A549 (cell line): Measurements from ENCODE around the gene LASP1NB.

Experiments used
- CTCF ChIP-seq: fragments of >200 bp; sonication (Bioruptor Twin); formaldehyde crosslinking; IDR thresholded peaks from 3 replicates; pipeline ENCODE4 v1.5.1; 2016
- EP300 ChIP-seq, 2 experiments: fragments of >200 bp; sonication (Bioruptor Twin); formaldehyde crosslinking; IDR thresholded peaks; 2 replicates in 1 of 2; 3 replicates in 1 of 2; pipeline ENCODE4 v1.6.1; 2016 to 2017
- ESRRA ChIP-seq: fragments of 150-350 bp; IDR thresholded peaks from 2 replicates; pipeline ENCODE4 v1.6.1; 2014; ENCODE audit warnings: mild to moderate bottlenecking, low read length, borderline replicate concordance
- HOXA7 ChIP-seq: fragments of 250-450 bp; sonication (Bioruptor Pico); IDR thresholded peaks from 2 replicates; pipeline ENCODE4 v1.5.0; 2020; ENCODE audit warnings: mild to moderate bottlenecking, moderate library complexity
- POLR2A ChIP-seq: IDR thresholded peaks from 2 replicates; pipeline ENCODE4 v1.6.1; 2012; ENCODE audit warnings: mild to moderate bottlenecking, low read length
- REST ChIP-seq: fragments of 200-600 bp; sonication (generic); IDR thresholded peaks from 2 replicates; pipeline ENCODE4 v1.6.1; 2016; ENCODE audit warnings: antibody characterized with exemption, mild to moderate bottlenecking, moderate library complexity
- RFX5 ChIP-seq: fragments of 450-650 bp; IDR thresholded peaks from 2 replicates; pipeline ENCODE4 v1.7.1; 2014; ENCODE audit warnings: antibody characterized with exemption, mild to moderate bottlenecking, moderate library complexity
- SREBF2 ChIP-seq: fragments of 450-650 bp; IDR thresholded peaks from 2 replicates; pipeline ENCODE4 v1.6.1; 2014; ENCODE audit warnings: mild to moderate bottlenecking, moderate library complexity
- TFCP2L1 ChIP-seq: fragments of 250-450 bp; sonication (Bioruptor Pico); IDR thresholded peaks from 2 replicates; pipeline ENCODE4 v1.5.0; 2021; ENCODE audit warnings: mild to moderate bottlenecking
- USF2 ChIP-seq: fragments of 450-650 bp; IDR thresholded peaks from 2 replicates; pipeline ENCODE4 v1.6.1; 2014; ENCODE audit warnings: antibody characterized with exemption

GRCh38 chr17:38915639-38915995, 9.8 kb upstream of the LASP1NB start:
- TF ChIP-seq POLR2A (no peak), REST (no peak), CTCF (no peak), EP300 (IDR thresholded peaks at IDR 0.05) (no peak), USF2 (no peak), TFCP2L1 (CRISPR knock-in tag) (no peak), SREBF2 (no peak), ESRRA (no peak), RFX5 (no peak), HOXA7 (CRISPR knock-in tag) (no peak)
